Urinary bladder (tissue), 4 donors: ENCODE data around the gene TLE1. TPM values are rescaled to one million over a fixed set of nuclear protein-coding genes. Genes with fewer than 3 reads are reported as not detected.
"Not testable (repeated sequence)": the region's sequence is repeated elsewhere in the genome, so short reads cannot be mapped to it uniquely, and the experiment has no call there.

Experiments
- DNase-seq: peaks from one replicate; pipeline ENCODE4 v3.0.0-alpha.2; 2015; ENCODE audit errors: extremely low spot score
- H3K27ac ChIP-seq: one replicate; pipeline ENCODE4 v1.5.1; 2013; ENCODE audit warnings: low read depth, mild to moderate bottlenecking, moderate library complexity
- H3K36me3 ChIP-seq: one replicate; pipeline ENCODE4 v1.6.1; 2013; ENCODE audit warnings: mild to moderate bottlenecking, moderate library complexity; ENCODE audit not compliant: insufficient read depth
- H3K4me1 ChIP-seq: one replicate; pipeline ENCODE4 v1.6.1; 2013; ENCODE audit warnings: mild to moderate bottlenecking, moderate library complexity; ENCODE audit not compliant: insufficient read depth
- H3K4me3 ChIP-seq: one replicate; pipeline ENCODE4 v1.5.1; 2013; ENCODE audit warnings: low read depth, low read length
- WGBS: extraction: QIAGEN DNeasy Blood & Tissue Kit; methylation state at CpG from one replicate; pipeline ENCODE4 v1.1.7; 2013; 5-methylcytosine and 5-hydroxymethylcytosine counted together
- polyA plus RNA-seq: library from polyadenylated mRNA; stranded (reverse); fragments of 200-250 nt; gene quantifications from one replicate; pipeline ENCODE4 v1.2.3, GENCODE V29; 2013
- total RNA-seq: library from RNA; depleted of rRNA; stranded (reverse); fragments of >200 nt; gene quantifications from one replicate; pipeline ENCODE4 v1.2.3, GENCODE V29; 2014
- donor health status: healthy with polysubstance abuse.
- donor health status: healthy.

Gene TLE1
- total and polyA plus RNA-seq, 2 donors: 37.6 to 52.7 TPM

DNA sequence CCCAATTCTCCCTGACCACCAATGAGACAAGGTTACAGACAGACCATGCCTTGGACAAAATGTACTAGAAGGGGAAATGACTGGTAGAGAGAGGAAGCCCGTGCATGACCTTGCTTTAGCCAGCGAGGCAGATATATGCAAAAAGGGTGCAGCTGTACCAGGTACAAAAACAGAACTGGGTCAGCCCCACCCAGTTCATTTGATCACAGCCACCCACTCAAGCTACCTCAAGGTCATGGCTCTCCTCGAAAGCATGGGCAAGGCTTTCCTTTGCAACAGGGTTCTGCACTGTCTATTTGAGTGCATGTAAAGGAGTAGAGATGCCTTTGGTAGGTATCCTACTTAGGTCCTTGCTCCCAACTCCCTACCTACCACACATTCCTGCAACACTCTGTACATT lies 33.3 kb downstream of the TLE1 start:
- H3K36me3 ChIP-seq: no peaks in the 10 kb centered on the region
- 72% methylated on average over 3 of the region's 3 CpGs for WGBS
- DNase-seq: no peak
- no peaks in the 10 kb centered on the region for H3K4me1 ChIP-seq
- no peak overlapping the region for H3K4me3 ChIP-seq
- H3K27ac ChIP-seq: no peak overlapping the region

DNA sequence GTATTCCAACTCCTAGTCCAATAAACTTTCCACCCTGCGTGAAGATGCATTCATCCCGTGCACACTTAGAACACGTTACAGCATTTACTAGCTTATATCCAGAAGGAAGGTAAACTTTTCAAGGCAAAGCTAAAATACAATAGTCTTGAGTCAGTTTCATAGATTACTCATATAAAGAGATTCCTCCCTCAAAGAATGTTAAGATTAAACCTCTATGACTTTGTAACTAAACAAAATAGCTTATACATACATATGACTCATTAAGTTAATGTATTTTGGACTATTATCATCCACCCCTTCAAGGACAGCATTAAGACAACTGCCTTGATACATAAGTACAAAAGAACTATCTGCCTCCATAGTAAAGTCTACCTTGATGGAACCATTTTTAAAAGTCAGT lies 36.1 kb downstream of the TLE1 start:
- no peak for DNase-seq
- WGBS: 98% methylated on average over 3 of the region's 3 CpGs
- Histone ChIP-seq H3K36me3 (peaks cover 3% of the 10 kb centered on the region), H3K27ac (no peak overlapping the region), H3K4me3 (no peak overlapping the region), H3K4me1 (no peaks in the 10 kb centered on the region)

DNA sequence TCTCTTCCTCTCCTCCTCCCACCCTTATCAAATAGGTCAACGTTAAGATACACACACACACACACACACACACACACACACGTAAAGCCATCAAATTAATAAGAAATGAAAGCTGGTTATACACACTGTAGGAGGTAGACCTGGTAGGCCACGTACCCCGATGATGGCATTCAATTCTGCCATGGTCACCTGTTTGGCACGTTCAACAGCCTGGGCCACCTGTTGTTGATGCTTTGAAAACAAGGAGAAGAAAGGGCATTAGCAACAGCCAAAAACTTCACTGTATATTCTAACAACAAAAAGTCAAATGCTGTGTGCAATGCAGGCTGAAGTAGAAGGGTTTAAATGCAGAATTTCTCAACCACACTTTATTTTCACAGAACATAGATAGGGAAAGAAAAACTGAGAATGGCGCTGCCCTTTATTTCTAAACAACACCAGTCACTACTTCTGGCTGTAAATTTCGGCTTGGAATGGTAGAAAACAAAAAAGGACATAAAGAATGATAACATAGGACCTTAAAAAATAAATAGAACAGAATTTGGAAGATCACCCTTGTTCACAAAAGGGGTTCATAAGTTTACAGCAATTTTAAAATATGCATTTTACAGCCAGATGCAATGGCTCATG lies 37.2 kb downstream of the TLE1 start:
- DNase-seq: no peak
- Histone ChIP-seq H3K4me3 (no peak overlapping the region), H3K4me1 (no peaks in the 10 kb centered on the region), H3K36me3 (peaks cover 3% of the 10 kb centered on the region), H3K27ac (no peak overlapping the region)
- WGBS: 79% methylated on average over 7 of the region's 7 CpGs

DNA sequence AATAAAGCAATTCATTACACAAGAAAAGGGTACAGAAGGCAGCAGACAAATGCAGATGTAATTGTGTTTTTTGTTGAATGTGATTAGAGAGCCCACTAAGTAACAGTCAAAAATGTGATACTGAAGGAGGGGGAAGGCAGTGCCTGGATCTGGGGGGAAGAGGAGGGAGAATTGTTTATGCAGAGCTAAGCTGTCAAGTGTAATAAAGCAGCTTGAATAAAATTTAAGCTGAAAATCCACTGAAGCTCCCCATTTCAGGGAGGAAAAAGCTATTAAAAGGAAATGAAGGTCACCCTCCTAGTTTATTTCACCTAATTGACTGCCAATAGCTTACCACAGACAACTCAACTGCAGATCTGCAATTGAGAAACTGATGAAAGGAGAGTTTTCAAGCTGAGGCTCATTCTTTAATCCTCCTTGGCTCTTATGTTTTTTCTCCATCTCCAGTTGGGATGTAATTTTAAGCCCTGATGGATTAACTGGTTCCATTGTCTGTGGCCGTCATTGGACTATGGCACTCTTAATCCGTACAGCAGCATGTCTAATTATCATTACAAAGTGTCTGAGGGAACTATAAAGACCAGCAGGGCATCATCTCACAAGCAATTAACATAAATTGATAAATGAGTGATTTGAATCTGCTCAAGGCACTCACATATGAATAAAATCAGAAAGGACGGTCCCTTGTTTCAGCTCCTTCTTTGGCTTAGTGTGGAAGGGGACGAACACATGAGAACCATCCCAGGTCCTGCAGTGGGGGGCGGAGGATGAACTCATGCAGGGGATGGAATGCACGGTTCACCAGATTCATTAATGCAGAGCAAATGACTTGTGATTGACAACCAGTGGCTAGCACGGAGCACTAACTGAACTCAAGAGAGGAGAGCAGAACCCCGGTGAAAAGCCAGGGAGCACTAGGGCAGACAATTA lies 38.5 kb downstream of the TLE1 start:
- no peak overlapping the region for H3K27ac ChIP-seq
- H3K4me3 ChIP-seq: no peak overlapping the region
- peaks cover 3% of the 10 kb centered on the region for H3K36me3 ChIP-seq
- H3K4me1 ChIP-seq: no peaks in the 10 kb centered on the region
- DNase-seq: no peak
- 85% methylated on average over 8 of the region's 8 CpGs for WGBS

DNA sequence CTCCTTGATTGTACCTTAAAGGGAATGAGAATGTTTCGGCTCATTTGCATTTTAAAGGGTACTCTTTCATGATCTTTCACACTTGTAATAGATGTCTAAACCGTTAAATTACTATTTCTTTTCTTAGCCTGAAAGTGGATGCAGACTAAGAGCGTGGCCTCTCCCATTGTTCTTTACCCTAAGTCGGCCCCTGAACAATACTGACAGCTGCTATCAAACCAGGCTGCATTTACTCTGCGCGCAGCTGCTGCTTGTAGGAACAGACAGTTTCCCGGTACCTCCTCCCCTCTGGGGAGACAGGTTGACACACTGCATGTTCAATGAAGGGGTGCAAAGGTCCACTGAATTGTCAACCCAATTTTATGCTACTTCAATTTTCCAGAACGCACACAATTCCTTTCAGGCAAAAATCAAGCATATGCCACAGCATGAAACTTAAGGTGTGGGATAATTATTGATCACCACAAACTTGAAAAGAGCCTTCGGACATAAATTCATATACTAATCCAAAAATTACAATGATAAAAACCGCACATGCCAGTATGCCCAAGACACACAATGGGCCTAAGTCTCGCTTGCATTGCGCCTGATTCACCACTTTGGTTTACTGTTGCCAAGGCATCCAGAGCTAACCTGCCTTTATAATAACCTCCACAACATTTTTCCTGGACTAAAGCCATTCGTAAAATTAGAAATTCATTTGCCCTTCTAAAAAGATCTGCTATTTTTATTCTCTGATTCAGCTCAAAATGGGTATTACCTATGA lies 39.7 kb downstream of the TLE1 start:
- Histone ChIP-seq H3K4me3 (no peak overlapping the region), H3K36me3 (peaks cover 3% of the 10 kb centered on the region), H3K27ac (no peak overlapping the region), H3K4me1 (no peaks in the 10 kb centered on the region)
- 89% methylated on average over 13 of the region's 13 CpGs for WGBS
- DNase-seq: no peak

DNA sequence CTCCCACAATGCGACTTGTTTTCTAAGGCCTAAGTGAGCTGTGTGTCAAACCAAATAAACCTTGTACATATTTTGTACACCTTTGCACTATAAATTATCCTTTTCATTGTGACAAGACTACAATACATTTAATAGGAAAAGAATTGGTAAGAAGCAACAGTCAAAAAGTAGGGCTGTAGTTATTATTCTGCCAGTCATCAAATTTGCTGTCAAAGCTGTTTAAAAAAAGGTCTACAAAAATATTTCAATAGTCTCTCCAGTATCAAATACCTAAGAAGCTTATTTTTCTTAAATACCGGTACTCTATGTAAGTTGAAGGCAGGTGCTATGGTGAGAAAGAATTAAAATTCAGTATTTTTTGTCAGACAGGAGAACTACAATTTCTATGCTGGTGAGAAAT lies 40.5 kb downstream of the TLE1 start:
- no peaks in the 10 kb centered on the region for H3K4me1 ChIP-seq
- no peak overlapping the region for H3K27ac ChIP-seq
- WGBS: 96% methylated on average over 2 of the region's 2 CpGs
- H3K36me3 ChIP-seq: peaks cover 3% of the 10 kb centered on the region
- H3K4me3 ChIP-seq: no peak overlapping the region
- no peak for DNase-seq

DNA sequence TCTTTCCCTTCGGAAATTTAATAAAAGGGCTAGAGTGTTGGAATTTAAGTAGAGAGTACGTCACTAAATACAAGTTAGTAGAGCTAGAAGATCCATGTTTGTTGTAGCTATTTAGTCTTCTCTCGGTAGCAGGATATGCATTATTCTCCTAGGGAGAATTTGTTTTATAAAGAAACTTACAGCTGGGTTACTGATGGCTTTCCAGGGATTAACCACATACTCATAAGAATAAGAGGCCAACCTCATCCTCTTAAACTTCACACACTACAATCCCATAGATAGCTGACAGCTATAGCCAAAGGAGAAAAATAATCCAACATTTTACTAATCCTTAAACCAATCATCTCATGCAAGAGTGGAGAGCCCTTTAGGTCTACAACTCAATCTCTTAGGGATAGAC lies 43.0 kb downstream of the TLE1 start:
- H3K27ac ChIP-seq: no peak overlapping the region
- 86% methylated on average over 3 of the region's 3 CpGs for WGBS
- no peak for DNase-seq
- no peak overlapping the region for H3K4me3 ChIP-seq
- peaks cover 3% of the 10 kb centered on the region for H3K36me3 ChIP-seq
- no peaks in the 10 kb centered on the region for H3K4me1 ChIP-seq

DNA sequence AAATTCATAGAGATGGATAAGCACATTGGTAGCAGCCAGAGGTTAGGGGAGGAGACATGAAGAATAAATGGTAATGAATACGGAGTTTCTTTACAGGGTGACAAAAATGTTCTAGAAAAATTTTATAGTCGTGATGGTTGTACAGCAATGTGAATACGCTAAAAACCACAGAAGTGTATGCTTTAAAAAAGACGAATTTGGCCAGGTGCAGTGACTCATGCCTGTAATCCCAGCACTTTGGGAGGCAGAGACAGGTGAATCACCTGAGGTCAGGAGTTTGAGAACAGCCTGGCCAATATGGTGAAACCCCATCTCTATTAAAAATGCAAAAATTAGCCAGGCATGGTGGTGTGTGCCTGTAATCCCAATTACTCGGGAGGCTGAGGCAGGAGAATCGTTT lies 44.8 kb downstream of the TLE1 start:
- not testable (repeated sequence) for H3K36me3 ChIP-seq, H3K4me1 ChIP-seq, H3K4me3 ChIP-seq, H3K27ac ChIP-seq, DNase-seq
- WGBS: 80% methylated on average over 6 of the region's 6 CpGs

DNA sequence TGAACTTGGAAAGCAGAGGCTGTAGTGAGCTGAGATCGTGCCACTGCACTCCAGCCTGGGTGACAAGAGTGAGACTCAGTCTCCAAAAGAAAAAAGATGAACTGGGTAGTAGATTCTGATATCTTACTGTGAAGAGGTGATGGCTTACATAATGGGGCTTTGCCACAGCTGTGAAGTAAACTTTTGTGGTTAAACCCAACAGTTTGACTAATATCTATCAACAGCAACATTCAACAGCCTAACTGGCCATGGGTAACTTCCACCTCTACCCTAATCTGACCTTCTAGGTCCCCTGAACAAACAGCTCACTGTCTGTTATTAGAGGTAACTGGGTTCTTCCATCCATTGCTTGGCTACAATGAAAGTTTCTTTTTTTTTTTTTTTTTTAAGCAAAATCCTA lies 52.1 kb downstream of the TLE1 start:
- no peak for DNase-seq
- H3K4me3 ChIP-seq: no peak overlapping the region
- H3K27ac ChIP-seq: no peak overlapping the region
- peaks cover 2% of the 10 kb centered on the region for H3K36me3 ChIP-seq
- no peaks in the 10 kb centered on the region for H3K4me1 ChIP-seq
- 98% methylated on average over 1 of the region's 1 CpG for WGBS

DNA sequence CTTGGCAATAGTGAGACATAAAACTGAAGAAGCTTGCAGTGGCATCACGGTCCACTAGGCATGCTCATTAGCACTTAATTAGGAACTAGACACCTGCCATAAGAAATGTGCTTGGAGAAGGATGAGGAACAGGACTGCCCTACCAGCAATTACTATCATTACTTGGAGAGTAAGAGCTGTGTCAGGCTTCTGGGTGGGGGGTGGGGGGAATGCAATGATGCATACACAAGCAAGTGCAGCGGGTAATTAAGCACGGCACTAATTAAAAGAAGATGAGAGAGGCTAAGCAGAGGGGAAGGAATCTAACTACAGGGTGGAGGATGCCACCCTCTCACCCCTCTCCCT lies 53.1 kb downstream of the TLE1 start:
- H3K4me1 ChIP-seq: no peaks in the 10 kb centered on the region
- H3K4me3 ChIP-seq: no peak overlapping the region
- WGBS: 84% methylated on average over 3 of the region's 3 CpGs
- H3K27ac ChIP-seq: no peak overlapping the region
- no peak for DNase-seq
- peaks cover 2% of the 10 kb centered on the region for H3K36me3 ChIP-seq

DNA sequence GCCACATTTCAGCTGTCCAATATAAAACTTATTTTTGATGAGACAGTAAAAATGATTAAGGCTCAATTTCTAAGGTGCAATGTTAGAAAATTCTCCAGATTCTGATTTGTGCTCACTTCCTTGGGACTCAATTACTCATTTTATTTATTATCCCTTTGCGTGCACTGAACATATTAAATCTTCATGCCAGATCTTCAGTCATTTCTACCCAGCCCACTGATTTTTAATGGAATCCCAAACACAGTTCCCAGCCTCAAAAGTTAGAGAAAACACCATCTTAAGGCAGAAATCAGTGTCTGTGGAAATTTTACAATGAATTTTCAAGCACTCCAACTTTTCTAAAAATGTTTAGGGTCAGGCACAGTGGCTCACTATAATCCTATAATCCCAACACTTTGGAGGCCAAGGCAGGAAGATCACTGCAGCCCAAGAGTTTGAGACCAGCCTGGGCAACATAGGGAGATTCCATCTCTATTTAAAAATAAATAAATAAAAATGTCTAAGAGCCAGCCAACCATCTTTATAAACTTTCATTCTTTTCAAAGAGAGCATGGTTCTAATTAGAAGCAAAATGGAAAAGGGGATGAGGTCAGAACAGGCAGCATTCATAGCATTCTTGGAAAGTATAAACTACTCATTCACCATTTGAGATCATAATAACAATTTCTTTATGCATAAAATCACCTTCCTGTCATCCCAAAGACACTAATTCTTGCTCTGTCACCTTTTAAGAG lies 53.7 kb downstream of the TLE1 start:
- no peaks in the 10 kb centered on the region for H3K4me1 ChIP-seq
- peaks cover under 1% of the 10 kb centered on the region for H3K36me3 ChIP-seq
- DNase-seq: no peak
- H3K27ac ChIP-seq: no peak overlapping the region
- 67% methylated on average over 1 of the region's 1 CpG for WGBS
- H3K4me3 ChIP-seq: no peak overlapping the region

DNA sequence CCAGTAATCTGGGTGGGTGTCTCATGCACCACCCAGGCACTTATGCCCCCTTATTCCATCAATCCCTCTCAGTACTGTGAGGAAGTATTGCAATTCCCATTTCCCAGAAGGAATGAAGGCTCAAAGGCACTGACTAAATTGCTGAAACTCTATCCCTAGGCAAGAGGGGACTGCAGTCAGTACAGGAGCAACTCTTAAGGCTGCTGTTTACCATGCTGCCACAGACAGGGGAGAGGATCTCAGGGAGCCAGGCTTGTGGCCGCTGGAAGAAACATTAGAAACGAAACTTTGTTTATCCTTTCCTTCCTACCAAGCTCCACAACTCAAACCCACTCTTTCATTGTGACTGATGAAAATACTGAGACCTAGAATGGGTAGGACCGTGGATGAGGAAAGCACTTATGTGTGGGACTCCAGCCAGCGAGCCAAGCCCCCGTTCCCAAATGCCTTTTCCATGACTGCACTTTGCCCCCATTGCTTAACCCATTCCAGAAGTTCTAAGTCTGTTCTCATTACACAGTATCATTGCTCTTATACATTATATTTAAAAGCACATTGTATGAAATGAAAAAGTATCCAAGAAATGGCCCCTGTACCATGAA lies 54.3 kb downstream of the TLE1 start:
- DNase-seq: no peak
- H3K36me3 ChIP-seq: no peaks in the 10 kb centered on the region
- 56% methylated on average over 5 of the region's 5 CpGs for WGBS
- no peak overlapping the region for H3K4me3 ChIP-seq
- H3K27ac ChIP-seq: no peak overlapping the region
- no peaks in the 10 kb centered on the region for H3K4me1 ChIP-seq
